IPS-15b (cell line): ENCODE data around the gene DDI2.
A peak's percentile ranks its signal among the peaks of the same experiment; 100 is the strongest.

Experiments
- H3K27me3 ChIP-seq: one replicate; pipeline ENCODE4 v1.6.1; 2013; ENCODE audit warnings: low read length; ENCODE audit not compliant: control insufficient read depth, insufficient read depth
- H3K36me3 ChIP-seq: one replicate; pipeline ENCODE4 v1.6.1; 2013; ENCODE audit warnings: low read length; ENCODE audit not compliant: control insufficient read depth, insufficient read depth
- H3K4me1 ChIP-seq: one replicate; pipeline ENCODE4 v1.6.1; 2013; ENCODE audit warnings: mild to moderate bottlenecking, low read length; ENCODE audit not compliant: control insufficient read depth, insufficient read depth
- H3K4me3 ChIP-seq: one replicate; pipeline ENCODE4 v1.5.1; 2013; ENCODE audit warnings: low read depth, low read length
- H3K9ac ChIP-seq: one replicate; pipeline ENCODE4 v1.6.1; 2013; ENCODE audit warnings: low read depth, mild to moderate bottlenecking, low read length
- H3K9me3 ChIP-seq: one replicate; pipeline ENCODE4 v1.6.1; 2013; ENCODE audit warnings: mild to moderate bottlenecking, low read length; ENCODE audit not compliant: control insufficient read depth, insufficient read depth

Gene DDI2

DNA sequence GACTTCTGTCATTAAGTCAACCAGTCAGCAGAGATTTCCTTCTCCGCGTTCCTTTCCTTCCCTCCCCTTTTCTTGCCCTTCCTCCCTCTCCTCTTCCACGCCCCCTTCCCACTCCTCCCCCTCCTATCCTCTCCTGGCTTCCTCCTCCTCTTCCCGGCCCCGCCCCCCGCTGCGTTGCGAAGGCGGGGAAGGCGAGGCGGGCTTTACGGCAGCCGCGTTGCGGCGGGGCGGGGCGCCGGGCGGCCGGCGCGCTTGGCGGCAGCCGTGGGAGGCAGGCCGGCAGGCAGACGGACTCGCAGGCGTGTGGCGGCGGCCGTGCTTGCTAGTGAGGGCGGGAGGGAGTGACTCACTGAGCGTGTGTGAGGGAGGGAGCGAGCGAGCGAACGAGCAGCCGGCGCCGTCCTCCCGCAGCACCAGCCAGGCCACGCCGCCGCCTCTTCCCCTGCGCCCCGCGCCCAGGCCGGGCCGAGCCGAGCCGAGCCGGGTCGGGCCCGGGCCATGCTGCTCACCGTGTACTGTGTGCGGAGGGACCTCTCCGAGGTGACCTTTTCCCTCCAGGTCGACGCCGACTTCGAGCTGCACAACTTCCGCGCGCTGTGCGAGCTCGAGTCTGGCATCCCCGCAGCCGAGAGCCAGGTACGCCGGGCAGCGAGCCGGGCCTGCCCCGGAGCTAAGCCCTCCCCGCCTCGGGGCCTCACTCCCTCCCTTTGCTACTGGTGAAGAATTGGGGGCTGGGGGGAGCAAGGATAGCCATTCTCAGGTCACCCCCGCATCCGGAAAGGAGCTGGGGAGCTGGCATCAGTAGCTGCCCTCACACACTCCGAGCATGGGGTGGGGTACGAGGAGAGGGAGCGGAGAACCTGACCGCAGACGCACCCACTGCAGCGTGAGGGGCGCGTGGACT is at the start of gene DDI2:
Gene DDI2, plus strand, starts transcription at position 286 of the 904 bp plus-strand sequence. Its CDS starts 213 bp downstream, at position 499.
- Histone ChIP-seq H3K4me3 (peak within 1 kb of the TSS; percentile 93), H3K36me3 (peaks cover 4% of the 10 kb centered on the region), H3K9me3 (no peaks in the 10 kb centered on the region), H3K9ac (peak within 1 kb of the TSS; percentile 89), H3K27me3 (no peaks in the 10 kb centered on the region), H3K4me1 (peaks cover 8% of the 10 kb centered on the region)

- Histone ChIP-seq H3K36me3 (peaks cover 24% of the 10 kb centered on the region), H3K4me1 (no peaks in the 10 kb centered on the region), H3K9ac (no peak overlapping the region)
Observed at GRCh38 chr1:15568387-15569073, 48.7 kb upstream of the DDI2 start.

DNA sequence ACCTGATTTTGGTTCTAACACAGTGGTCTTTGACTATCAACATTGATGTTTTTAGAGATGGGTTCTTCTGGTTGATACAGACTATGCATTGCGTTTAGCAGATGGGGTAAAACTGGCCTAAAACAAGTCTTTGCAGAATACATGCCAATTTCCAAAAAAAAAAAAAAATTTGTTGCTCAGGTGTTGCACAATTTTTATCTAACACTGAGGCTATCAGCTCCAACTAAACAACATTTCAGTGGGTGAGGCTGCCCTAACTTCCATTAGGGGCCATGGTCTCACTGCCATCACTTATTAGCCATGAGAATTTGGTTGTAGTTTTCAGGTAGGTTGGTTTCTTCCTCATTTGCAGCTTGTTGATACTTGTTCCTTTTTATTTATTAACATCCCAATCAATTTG is 46.4 kb upstream of the DDI2 start:
- H3K9me3 ChIP-seq = no peaks in the 10 kb centered on the region
- no peak overlapping the region for H3K4me3 ChIP-seq
- H3K9ac ChIP-seq = no peak overlapping the region
- no peaks in the 10 kb centered on the region for H3K4me1 ChIP-seq
- H3K36me3 ChIP-seq = peaks cover 19% of the 10 kb centered on the region
- no peaks in the 10 kb centered on the region for H3K27me3 ChIP-seq

More at GRCh38 chr1:15568387-15569073, 48.7 kb upstream of the DDI2 start:
- no peaks in the 10 kb centered on the region for H3K9me3 ChIP-seq
- no peaks in the 10 kb centered on the region for H3K27me3 ChIP-seq
- no peak overlapping the region for H3K4me3 ChIP-seq

- Histone ChIP-seq H3K27me3 (no peaks in the 10 kb centered on the region), H3K36me3 (peaks cover 15% of the 10 kb centered on the region), H3K4me3 (no peak overlapping the region), H3K9me3 (no peaks in the 10 kb centered on the region), H3K9ac (no peak overlapping the region), H3K4me1 (no peaks in the 10 kb centered on the region)
Observed at GRCh38 chr1:15571266-15571665, 46.0 kb upstream of the DDI2 start.

DNA sequence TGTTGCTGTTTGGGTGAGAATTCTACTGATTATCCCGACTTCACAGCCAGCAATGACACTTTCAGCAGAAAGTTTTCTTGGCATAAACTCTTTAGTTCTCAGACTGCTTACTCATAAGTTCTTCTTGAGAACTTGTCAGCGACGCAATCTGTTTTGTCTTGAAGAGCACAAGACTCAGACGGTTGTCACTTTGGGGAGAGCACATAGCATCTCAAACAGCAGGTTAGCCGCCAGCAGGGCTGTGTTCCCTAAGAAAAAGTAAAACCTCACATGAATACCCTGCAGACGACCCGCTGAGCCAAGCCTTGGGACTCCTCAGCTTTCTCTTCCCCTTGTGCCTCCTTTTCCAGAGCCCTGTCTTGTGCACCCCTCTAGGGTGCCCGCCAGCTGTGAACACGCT is 43.8 kb upstream of the DDI2 start:
- H3K4me3 ChIP-seq = no peak overlapping the region
- H3K9me3 ChIP-seq = no peaks in the 10 kb centered on the region
- H3K9ac ChIP-seq = no peak overlapping the region
- no peaks in the 10 kb centered on the region for H3K27me3 ChIP-seq
- peaks cover 6% of the 10 kb centered on the region for H3K36me3 ChIP-seq
- H3K4me1 ChIP-seq = no peaks in the 10 kb centered on the region

- no peak overlapping the region for H3K9ac ChIP-seq
- no peaks in the 10 kb centered on the region for H3K9me3 ChIP-seq
- H3K36me3 ChIP-seq = peaks cover 3% of the 10 kb centered on the region
- H3K4me1 ChIP-seq = no peaks in the 10 kb centered on the region
- H3K27me3 ChIP-seq = no peaks in the 10 kb centered on the region
- no peak overlapping the region for H3K4me3 ChIP-seq
Observed at GRCh38 chr1:15574741-15575140, 42.5 kb upstream of the DDI2 start.

DNA sequence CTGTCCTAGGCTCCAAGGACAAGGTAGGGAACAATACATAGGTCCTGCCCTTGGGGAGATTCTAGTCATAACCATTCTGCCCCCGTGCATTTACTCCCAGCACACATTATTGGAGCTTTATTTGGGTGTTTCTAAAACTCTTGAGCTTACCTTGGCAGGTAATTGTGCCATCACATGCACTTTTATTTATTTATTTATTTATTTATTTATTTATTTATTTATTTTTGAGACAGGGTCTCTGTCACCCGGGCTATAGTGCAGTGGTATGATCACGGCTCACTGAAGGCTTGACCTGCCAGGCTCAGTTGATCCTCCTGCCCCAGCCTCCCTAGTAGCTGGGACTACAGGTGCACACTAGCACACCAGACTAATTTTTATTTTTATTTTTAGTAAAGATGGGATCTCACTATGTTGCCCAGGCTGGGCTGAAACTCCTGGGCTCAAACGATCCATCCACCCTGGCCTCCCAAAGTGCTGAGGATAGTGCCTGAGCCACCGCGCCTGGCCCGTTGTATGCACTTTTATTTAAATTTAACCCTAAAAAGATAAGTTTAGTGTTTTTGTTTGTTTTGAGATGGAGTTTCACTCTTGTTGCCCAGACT is 41.6 kb upstream of the DDI2 start:
- H3K36me3 ChIP-seq = peaks cover 3% of the 10 kb centered on the region
- H3K4me1 ChIP-seq = no peaks in the 10 kb centered on the region
- H3K4me3 ChIP-seq = no peak overlapping the region
- no peaks in the 10 kb centered on the region for H3K9me3 ChIP-seq
- no peak overlapping the region for H3K9ac ChIP-seq
- no peaks in the 10 kb centered on the region for H3K27me3 ChIP-seq

DNA sequence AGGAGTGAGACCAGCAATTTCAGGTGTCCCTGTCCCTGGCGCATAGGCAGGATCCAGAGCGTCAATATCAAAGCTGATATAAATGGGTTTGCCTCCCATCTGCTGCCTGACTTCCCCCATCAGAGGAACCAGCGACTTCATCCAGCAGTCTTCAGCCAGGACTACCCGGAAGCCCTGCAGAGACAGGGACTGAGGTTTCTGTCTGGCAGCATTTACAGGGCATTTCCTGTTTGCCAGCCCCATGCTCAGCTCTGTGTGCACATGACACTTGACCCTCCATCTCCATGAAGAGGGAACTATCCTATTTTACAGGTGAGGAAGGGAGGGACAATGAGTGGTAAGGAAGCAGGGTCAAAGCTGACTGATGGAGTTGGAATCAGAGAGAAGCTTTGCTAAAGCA is 39.6 kb upstream of the DDI2 start:
- no peak overlapping the region for H3K9ac ChIP-seq
- H3K27me3 ChIP-seq = no peaks in the 10 kb centered on the region
- no peaks in the 10 kb centered on the region for H3K9me3 ChIP-seq
- H3K36me3 ChIP-seq = peaks cover 3% of the 10 kb centered on the region
- H3K4me3 ChIP-seq = no peak overlapping the region
- no peaks in the 10 kb centered on the region for H3K4me1 ChIP-seq

- no peaks in the 10 kb centered on the region for H3K4me1 ChIP-seq
- no peak overlapping the region for H3K4me3 ChIP-seq
- no peaks in the 10 kb centered on the region for H3K27me3 ChIP-seq
- no peak overlapping the region for H3K9ac ChIP-seq
- H3K9me3 ChIP-seq = no peaks in the 10 kb centered on the region
- H3K36me3 ChIP-seq = no peaks in the 10 kb centered on the region
Observed at GRCh38 chr1:15578921-15579682, 38.2 kb upstream of the DDI2 start.

DNA sequence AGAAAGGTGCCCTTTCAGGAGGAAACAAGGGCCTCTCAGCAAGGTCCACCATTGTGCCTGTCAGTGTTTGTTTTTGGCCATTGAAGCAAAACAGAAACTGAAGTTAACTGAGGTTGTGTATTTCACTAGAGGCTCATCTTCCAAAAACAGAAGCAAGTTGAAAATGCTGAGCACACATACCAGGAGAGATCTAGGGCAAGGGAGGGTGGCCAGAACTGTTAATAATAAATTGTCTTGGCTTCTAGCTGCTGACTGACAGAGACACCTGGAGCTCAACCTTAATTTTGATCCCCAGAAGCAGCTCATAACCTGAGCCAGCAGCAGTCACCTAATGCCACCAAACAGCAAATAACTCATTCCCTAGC is 37.6 kb upstream of the DDI2 start:
- H3K27me3 ChIP-seq = no peaks in the 10 kb centered on the region
- H3K4me3 ChIP-seq = no peak overlapping the region
- no peaks in the 10 kb centered on the region for H3K4me1 ChIP-seq
- H3K9ac ChIP-seq = no peak overlapping the region
- no peaks in the 10 kb centered on the region for H3K36me3 ChIP-seq
- no peaks in the 10 kb centered on the region for H3K9me3 ChIP-seq

- Histone ChIP-seq H3K4me3 (no peak overlapping the region), H3K9ac (no peak overlapping the region), H3K4me1 (no peaks in the 10 kb centered on the region), H3K27me3 (no peaks in the 10 kb centered on the region), H3K9me3 (no peaks in the 10 kb centered on the region), H3K36me3 (no peaks in the 10 kb centered on the region)
Observed at GRCh38 chr1:15583016-15583706, 34.1 kb upstream of the DDI2 start.
